ENCODE data around the gene PARVB.
A peak's percentile ranks its signal among the peaks of the same experiment; 100 is the strongest.

PARVB gene

DNA sequence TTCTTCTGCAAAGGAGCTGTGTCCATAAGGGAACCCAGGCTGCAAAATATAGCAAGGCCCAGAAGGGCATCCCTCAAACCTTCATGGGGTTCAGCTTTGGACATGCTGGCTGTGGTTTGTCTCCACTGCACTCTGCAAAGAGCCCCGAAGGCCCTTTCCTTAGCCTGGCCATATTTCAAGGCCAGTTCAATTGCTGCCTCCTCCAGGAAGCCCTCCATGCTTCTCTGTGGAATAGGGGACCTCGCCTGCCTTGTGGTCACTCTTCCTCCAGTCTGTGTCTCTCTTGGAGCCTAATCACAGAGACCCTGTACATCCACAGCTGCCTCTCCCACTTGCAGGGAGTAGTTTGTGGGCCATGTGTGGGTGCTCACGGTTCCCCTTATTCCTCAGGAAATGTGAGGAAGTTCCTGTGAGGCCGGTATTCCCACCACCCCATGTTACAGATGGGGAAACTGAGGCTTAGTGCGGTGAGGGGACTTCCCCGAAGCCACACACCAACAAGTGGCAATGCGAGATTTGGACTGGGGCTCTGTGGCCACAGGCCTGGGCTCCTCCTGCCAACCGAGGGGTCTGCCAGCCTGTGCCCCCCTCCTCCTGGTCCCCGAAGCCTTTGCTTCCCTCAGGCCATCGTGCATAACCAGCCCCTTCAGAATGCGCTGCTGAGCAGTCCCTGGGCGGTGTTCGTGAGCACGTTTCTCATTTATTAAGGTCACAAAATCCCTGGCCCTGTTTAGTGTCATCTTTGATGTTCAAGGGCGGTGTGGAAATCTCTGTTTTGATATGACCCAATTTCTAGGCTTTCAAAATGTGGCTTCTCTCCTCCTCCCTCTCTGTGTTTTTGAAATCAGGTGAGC is 65.8 kb downstream of the PARVB start:
- no peak for DNase-seq (ENCODE audit: low spot score)

DNA sequence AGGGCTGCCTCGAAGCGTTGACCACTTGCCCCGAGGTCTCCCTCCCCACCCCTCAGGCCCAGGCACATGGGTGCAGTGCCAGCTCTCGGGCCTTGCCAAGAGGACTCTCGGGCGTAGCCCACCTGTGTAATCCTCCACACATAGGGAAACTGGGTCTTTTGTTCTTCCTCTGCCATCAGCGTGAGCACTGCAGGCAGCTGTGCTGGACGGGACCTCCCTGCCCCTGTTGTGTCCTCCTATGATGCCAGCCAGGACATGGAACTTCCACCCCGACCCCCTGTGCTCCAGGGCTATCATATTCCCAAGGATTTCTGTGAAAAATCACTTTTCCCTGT is 66.4 kb downstream of the PARVB start:
- no peak for DNase-seq (ENCODE audit: low spot score)

DNA sequence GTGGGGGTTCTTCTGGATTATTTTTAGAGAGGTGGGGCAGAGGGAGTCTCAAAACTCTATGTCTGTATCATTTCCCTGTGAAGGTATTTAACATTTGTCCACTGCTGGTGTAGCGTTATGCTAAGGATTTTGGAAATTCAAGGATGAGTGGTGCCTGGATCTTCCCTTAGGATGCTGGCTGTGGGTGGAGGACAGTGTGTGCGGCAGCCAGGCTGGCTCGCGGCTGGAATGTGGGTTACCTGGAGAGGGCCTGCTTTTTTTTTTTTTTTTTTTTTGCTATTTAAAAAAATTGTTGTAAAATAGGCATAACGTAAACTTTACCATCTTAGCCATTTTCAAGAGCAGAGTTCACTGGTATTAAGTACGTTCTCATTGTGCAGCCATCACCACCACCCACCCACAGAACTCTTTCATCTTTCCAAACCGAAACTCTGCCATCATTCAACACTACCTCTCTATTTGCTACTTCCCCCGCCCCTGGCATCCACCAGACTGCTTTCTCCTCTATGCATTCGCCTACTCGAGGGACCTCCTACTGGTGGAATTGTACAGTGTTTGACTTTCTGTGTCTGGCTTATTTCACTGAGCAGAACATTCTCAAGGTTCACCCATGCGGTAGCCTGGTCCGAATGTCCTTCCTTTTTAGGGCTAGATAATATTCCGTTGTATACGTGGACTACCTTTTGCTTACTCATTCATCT is 67.1 kb downstream of the PARVB start:
- DNase-seq (ENCODE audit: low spot score) = peak; percentile 14

DNA sequence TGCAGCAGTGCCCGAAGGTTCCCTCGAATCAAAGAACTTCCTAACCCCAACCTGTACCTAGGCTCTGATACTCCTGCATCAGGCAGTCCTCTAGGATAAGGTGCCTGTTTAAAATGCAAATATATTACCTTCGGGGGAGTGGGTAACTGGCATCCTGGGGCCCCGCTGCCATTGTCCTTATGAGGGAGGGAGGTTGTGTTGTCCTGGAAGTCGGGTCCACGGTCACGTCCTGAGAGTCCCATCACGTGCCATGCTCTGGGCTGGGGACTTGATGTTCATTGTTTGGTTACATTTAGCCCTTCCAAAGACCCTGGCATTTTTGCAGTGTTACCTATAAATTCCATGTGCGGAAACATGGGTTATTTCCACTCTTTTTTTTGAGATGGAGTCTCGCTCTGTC is 67.6 kb downstream of the PARVB start:
- no peak for DNase-seq (ENCODE audit: low spot score)

DNA sequence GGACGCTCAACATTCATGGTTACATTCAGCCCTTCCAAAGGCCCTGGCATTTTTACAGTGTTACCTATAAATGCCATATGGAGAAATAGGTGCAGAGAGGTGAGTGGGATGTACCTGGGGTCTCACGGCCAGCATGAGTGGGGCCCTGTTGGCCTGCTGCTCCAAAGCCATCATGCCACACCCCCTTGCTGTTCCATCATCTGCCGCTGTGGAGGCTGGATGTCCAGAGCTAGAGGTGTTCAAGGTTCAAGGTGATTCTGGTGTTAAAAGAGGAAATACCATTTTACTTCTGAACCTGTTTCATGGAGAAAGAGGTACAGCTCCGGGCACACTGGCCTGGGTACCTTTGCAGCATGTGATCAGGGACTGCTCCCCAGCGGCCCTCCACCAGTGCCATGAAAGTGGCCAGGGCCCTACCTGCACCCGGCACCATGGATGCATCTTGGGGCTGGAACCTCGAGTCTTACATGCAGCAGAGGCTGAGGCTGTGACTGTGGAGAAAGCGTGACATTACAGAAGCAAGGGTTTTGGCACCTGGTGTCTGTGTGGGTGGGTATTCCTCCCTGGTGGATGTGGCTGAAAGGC is 68.6 kb downstream of the PARVB start:
- no peak for DNase-seq (ENCODE audit: low spot score)

DNA sequence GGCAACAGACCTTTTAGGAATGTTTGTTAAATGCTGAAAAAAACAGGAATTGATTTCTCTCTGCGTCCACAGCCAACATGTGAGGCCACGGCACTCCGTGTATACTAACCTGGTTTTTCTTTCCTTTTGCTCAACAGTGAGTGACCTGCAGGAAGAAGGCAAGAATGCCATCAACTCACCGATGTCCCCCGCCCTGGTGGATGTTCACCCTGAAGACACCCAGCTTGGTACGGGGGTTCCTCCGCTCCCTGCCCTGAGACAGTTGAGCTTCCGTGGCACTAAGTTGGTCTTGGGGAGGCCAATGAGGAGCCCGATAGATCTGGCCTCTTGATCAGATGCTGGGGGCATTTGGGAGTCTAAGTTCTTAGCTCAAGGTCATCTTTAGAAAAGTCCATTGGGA is 69.7 kb downstream of the PARVB start:
- DNase-seq (ENCODE audit: low spot score) = no peak

DNA sequence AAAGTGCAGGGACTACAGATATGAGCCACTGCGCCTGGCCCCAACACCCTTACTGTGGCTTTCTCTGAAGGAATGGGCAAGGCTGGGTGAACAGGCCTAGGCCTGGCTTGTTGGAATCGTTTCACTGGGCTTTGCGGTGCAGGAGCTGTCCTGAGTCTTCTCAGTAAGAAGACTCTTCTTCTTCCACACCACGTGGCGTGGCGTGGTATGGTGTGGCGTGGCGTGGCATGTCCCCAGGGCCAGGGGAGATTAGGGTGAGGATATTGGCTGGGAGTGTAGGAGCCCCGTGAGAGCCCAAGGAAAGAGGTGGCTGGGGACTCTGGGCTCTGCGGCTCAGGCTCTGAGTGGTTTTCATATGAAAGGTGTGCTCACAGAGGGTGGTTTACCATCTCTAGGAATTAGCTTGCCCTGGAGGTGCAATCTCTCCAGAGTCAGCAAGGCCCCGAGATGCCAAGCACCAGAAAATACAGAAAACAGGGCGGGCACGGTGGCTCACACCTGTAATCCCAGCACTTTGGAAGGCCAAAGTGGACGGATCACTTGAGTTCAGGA is 70.7 kb downstream of the PARVB start:
- no peak for DNase-seq (ENCODE audit: low spot score)

DNA sequence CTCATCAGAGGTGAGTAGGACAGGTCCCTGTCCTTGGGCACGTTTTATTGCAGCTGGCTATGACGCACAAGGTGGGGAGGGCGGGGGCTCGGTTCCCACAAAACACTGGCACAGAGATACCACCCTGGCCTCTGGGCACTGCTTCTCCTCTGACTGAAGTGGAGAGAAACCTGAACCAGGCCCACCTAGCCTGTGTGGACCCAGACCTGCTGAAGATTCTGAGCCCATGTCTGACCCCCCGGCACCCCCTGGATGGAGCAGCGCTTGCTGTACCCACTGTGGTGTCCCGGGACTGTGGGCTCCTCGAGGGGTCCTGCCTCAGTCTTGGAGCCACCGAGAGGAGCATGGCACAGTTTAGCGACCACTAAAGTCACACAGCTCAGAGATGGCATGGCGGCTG is 72.6 kb downstream of the PARVB start:
- no peak for DNase-seq (ENCODE audit: low spot score)

DNA sequence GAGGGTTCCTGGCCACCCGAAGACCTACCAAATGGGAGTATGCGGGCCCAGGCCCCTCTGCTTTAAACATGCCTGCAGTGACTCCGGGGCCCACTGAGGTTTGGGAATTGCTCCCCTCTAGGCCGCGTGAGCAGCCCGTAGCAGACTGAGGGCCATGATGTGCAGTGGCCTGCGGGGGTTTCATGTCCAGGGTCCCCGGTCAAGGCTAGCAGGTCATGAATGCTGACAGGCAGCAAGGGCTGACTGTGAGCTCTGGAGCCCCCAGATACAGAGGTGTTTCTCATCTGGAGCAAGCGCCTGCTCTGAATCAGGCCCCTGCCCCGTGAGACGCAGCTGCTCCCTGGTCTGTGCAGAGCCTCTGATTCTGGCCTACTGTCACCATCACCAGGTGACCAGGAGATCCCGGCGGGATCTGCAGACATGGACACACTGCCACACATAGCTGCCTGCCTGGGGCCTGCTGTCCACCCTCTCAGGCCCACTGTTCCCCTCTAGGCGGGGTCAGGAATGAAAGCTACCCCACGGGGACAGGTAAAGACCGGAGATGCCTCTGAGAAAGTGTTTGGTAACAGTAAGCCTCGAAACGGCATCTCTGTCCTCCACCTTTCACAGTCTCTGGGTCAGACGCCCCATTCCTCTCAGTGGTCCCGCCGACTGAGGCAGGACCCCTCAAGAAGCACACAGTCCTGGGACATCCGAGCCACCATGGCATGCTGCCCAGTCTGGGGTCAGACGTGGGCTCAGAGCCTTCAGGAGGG is 73.3 kb downstream of the PARVB start:
- no peak for DNase-seq (ENCODE audit: low spot score)

DNA sequence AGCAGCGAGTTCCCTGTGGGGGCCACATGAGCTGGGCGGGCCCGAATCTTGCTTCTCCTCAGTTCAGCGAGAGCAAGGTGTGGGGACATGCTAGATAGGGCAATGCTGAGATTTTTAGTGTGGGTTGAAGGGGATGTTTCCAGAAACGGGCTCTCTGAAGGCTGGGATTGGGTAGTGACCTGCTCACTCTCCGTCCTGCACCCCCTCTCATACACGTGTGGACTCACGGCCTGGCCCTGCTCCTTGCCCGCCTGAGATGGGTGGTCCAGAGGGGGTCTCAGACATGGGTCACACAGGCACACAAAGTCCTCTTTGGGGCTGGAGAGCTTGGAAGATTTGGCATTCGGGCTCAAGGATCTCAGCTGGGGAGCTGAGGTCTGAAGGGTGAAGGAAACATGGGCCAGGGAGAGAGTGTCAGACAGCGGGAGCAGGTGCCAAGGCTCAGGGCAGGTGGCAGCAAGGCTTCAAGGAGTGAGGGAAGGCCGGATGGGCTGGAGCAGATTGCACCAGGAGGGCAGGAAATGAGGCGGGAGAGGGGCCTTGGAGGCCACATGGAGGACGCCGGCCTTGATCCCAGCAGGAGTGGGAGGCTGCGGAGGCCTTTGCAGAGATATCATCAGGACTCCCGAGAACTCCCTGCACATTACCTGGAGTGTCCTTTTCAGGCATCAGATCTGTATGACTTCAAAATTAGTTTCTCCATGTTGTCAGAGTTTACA is 74.1 kb downstream of the PARVB start:
- no peak for DNase-seq (ENCODE audit: low spot score)

DNA sequence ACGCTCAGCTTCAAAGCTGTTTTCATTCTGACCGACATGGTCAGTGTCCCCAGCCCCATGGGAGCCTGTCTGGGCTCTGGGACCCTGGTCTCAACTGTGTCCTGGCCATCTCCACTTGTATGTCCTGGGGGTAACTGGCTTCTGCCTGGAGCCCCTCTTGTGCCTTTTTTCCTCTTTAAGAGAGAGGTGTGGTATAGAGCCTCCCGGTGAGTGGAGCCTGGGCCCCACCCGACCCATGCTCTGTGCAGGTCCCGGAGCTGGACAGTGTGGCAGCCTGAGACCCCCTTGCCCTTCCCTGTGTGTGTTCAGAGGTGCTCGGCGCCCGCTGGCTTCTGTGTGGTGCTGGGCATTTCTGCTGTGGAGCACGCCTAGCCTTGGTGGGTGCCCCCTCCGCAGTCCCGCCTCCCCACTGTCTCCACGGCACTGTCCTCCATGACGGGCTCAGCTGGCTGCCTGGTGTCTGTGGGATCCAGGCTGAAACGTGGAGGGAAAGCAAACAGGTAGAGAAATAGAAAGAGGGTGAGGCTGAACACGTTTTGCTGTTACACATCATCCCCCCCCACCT is 74.9 kb downstream of the PARVB start:
- DNase-seq (ENCODE audit: low spot score) = no peak

DNA sequence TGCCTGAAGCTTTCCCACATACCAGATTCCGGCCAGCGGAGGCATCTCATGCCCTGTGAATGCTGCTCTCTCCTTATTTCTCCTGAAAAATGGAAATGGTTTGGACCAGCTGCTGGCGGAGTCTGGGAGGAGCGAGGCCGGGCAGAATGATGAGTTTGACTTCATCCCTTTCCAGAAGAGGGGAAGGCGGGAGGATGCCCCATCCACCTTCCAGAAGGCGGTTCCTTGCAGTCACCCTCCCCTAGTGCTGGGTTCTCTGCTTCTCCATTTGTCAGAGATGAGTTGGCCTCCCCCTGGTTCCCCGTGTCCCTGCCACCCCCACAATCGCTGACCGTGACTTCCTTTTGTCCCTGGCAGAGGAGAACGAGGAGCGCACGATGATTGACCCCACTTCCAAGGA is 75.6 kb downstream of the PARVB start:
- DNase-seq (ENCODE audit: low spot score) = no peak

DNA sequence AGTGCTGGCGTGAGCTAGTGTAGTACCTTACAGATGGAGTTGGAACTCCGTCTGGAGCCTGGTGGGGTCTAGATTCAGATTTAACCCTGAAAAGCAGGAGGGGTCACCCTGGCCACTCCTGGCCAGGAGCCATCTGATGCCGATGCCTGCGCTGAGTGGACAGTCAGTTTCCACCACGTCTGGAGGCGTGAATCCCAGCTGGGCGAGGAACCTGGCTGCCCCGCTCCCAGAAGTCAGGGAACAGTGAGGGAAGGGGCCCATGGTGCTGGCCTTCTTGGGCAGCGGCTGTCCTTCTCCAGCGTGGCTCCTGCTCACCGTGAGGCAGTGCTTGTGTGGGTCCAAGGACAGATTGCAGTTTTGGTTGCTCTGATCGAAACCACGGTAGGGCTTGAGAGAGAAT is 76.3 kb downstream of the PARVB start:
- no peak for DNase-seq (ENCODE audit: low spot score)

DNA sequence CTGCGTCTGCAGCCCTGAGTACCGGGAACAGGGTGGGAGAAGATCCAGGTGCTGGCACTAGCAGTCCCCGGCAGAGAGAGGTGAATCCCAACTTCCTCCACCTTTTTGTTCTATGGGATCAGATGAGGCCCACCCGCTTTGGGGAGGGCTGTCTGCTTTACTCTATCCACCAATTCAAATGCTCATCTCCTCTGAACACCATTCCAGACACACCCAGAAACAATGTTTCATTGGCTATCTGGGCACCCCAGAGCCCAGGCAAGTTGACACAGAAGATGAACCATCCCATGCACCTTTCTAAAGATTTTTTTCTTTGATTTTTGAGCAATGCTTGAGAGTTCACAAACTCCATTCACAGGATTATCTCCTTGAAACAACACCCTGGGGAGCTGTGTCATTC is 78.0 kb downstream of the PARVB start:
- no peak for DNase-seq (ENCODE audit: low spot score)

DNA sequence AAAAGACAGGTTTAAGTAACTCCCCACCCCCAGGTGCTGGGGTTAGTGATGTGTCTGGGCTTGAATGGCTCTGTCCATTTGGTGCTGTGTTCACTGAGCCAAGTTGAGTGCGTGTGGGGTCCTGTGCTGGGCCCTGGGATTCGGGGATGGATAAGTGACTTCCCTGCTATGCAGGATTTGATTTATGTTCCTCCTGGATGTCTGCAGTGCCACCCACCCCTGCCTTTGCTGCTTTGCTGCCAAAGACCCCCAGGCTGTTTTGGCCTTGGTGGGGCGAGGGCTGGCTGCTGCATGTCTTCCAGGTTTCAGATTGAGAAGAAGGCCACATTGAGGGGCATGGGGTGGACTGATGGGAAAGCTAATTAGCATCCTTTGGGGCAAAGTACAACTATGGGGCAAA is 78.8 kb downstream of the PARVB start:
- no peak for DNase-seq (ENCODE audit: low spot score)

DNA sequence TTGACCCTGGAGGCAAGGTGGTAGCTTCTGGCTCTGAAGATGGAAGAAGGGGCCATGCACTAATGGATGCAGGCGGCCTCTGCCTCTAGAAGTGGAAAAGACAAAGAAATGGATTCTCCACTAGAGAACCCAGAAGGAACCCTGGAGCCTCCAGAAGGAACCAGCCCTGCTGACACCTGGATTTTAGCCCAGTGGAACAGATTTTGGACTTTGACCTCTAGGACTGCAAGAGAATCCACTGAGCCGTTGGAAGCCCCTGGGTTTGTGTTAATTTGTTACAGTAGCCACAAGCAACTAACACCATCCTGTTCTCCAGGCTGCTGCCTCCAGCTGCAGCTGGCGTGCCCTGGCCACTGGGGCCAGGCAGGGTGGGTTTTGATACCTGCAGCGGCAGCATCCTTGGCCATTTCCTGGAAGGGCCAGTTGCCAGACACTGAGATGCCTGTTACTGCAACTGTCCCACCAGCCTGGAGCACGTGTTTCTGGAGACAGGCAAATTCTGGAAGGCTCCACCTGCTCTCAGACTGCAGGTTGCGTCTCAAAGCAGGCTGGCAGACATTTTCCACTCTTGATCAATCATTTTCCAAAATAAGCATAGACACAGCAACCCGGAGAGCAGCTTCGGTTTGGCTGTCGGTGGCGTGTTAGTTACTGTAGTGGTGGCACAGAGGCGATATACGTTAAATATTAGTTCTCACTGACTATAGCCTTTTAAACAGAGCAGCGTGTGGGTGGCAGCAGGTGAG is 79.8 kb downstream of the PARVB start:
- no peak for DNase-seq (ENCODE audit: low spot score)

DNA sequence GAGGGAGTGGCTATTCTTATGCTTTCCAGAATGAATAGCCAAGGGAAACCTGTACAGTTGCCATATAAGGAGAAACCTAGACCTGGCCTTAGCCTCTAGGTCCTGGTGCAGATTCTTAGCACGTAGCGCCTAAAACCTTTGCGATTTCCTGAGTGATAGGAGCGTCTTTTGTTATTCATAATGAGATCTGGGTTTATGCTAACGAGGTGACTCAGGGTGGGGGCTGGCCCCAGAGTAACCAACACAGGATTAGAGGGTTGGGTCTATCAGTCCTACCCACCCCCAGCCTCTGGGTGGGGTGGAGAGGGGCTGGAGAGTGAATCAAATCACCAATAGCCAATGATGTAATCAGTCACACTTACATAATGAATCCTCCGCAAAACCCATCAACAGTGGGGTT is 83.2 kb downstream of the PARVB start:
- no peak for DNase-seq (ENCODE audit: low spot score)

DNA sequence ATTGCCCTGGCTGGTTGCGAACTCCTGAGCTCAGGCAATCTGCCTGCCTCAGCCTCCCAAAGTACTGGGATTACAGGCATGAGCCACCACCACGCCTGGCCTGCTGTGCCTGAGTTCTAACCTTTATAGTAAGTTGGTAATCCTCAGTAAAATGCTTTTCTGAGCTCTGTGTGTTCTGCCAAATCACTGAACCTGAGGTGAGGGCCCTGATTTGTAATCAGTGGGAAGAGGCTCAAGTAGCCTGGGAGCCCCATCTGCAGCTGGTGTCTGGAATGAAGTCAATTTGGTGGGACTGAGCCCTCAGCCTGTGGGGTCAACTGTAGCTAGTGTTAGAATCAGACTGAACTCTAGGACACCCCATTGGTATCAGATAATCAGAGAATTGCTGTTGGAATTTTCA is 84.0 kb downstream of the PARVB start:
- no peak for DNase-seq (ENCODE audit: low spot score)

DNA sequence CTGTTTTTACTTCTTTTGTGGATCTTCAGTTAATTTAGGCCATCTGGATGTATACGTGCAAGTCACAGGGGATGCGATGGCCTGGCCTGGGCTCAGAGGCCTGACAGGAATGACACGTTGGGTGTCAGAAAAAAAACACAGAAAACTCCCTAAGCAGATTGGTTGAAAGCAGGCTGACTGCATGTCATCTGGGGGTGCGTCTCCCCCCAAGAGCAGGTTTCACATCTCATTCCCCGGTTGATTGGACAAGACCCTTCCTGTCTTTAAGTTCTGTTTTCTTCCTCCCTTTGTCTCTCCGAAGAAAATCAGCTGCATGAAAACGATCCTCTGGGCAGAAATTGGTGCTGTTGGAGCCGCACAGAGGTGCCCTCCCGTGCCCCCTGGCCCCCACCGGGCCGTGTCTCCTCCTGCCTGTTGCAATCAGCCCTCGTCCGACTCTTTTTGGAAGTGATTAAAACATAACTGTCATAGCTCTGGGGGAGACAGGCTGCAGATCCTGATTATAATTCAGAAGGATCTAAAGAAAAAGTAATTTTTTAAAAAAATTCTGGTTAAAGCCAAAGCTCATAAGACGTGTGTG is 84.8 kb downstream of the PARVB start:
- DNase-seq (ENCODE audit: low spot score) = no peak

DNA sequence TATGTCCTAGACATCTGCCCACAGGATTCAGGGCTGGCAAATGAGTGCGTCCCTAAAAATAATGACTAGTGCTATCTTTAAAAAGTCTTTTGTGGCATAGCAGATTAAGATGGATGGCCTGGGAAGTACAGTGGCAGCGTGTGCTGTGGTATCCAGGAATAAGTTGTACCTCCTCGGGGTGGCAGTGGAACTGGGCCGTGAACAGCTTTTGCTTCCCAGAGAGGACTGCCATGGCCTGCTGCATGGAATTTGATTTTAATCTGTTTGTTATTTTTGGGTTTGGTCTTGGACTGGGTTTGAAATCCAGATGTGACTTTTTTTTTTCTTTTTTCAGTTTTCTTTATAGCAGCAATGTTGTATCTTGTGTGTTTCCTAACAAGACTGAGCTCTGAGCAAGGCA is 85.3 kb downstream of the PARVB start:
- DNase-seq (ENCODE audit: low spot score) = no peak
